GM23248 (cell line): ENCODE measurements around the gene ABCA8. TPM values are rescaled to one million over a fixed set of nuclear protein-coding genes. Genes with fewer than 3 reads are reported as not detected.

Experiments
- DNase-seq: peaks from one replicate; pipeline ENCODE4 v3.0.0-alpha.2; 2015
- H2AFZ ChIP-seq: fragments of 200-600 bp; sonication (generic); 2 replicates; pipeline ENCODE4 v1.6.1; 2016; ENCODE audit warnings: antibody characterized with exemption
- H3F3A ChIP-seq: fragments of 200-600 bp; sonication (generic); 2 replicates; pipeline ENCODE4 v1.6.1; 2016; ENCODE audit warnings: mild to moderate bottlenecking, antibody characterized with exemption, mixed run types; ENCODE audit not compliant: insufficient read depth
- H3K27ac ChIP-seq: fragments of 200-600 bp; sonication (generic); 2 replicates; pipeline ENCODE4 v1.5.1; 2016; ENCODE audit warnings: mild to moderate bottlenecking
- H3K27me3 ChIP-seq: fragments of 200-600 bp; sonication (generic); replicated peaks from 2 replicates; pipeline ENCODE4 v1.6.1; 2016; ENCODE audit warnings: mild to moderate bottlenecking; ENCODE audit not compliant: insufficient read depth
- H3K36me3 ChIP-seq: fragments of 200-600 bp; sonication (generic); 2 replicates; pipeline ENCODE4 v1.6.1; 2016; ENCODE audit warnings: low read depth, mild to moderate bottlenecking
- H3K4me1 ChIP-seq: fragments of 200-600 bp; sonication (generic); 2 replicates; pipeline ENCODE4 v1.6.1; 2016; ENCODE audit warnings: mild to moderate bottlenecking; ENCODE audit not compliant: insufficient read depth
- H3K4me2 ChIP-seq: fragments of 200-600 bp; sonication (generic); one replicate; pipeline ENCODE4 v1.6.1; 2016; ENCODE audit warnings: mild to moderate bottlenecking; ENCODE audit not compliant: unreplicated experiment
- H3K4me3 ChIP-seq: fragments of 200-600 bp; sonication (generic); 2 replicates; pipeline ENCODE4 v1.5.1; 2016; ENCODE audit warnings: mild to moderate bottlenecking
- H3K79me2 ChIP-seq: fragments of 200-600 bp; sonication (generic); 2 replicates; pipeline ENCODE4 v1.6.1; 2016; ENCODE audit warnings: mild to moderate bottlenecking; ENCODE audit not compliant: insufficient read depth
- H3K9ac ChIP-seq: fragments of 200-600 bp; sonication (generic); 2 replicates; pipeline ENCODE4 v1.6.1; 2016; ENCODE audit warnings: mild to moderate bottlenecking
- H3K9me2 ChIP-seq: fragments of 200-600 bp; sonication (generic); 2 replicates; pipeline ENCODE4 v1.6.1; 2016; ENCODE audit warnings: mixed run types, mild to moderate bottlenecking, moderate library complexity; ENCODE audit not compliant: insufficient read depth
- H3K9me3 ChIP-seq: fragments of 200-600 bp; sonication (generic); one replicate; pipeline ENCODE4 v1.6.1; 2017; ENCODE audit warnings: low read depth
- H4K20me1 ChIP-seq: fragments of 200-600 bp; sonication (generic); 2 replicates; pipeline ENCODE4 v1.6.0; 2016; ENCODE audit not compliant: insufficient read depth
- EZH2 ChIP-seq: fragments of 200-600 bp; sonication (generic); IDR thresholded peaks from 2 replicates; pipeline ENCODE4 v1.6.1; 2018; ENCODE audit warnings: antibody characterized with exemption, mild to moderate bottlenecking; ENCODE audit not compliant: insufficient read depth, poor library complexity, severe bottlenecking
- EZH2phosphoT487 ChIP-seq: fragments of 200-600 bp; sonication (generic); IDR thresholded peaks from 2 replicates; pipeline ENCODE4 v1.6.1; 2018; ENCODE audit warnings: antibody characterized with exemption, moderate library complexity, mild to moderate bottlenecking, low read depth; ENCODE audit not compliant: insufficient read depth
- WGBS, 2 experiments: methylation state at CpG; one replicate each; pipeline ENCODE4 v1.1.6; 2015 to 2017; ENCODE audit warnings: low lambda C conversion rate in 2 of 2, low coverage in 1 of 2; ENCODE audit errors: missing lambda C conversion rate in 2 of 2; 5-methylcytosine and 5-hydroxymethylcytosine counted together
- in situ Hi-C: fragments of 300-500 bp; cut with MboI; formaldehyde crosslinking; loops from 2 replicates; pipeline ENCODE4 v1.15.0; 2020
- polyA plus RNA-seq: library from polyadenylated mRNA; unstranded; fragments of >200 nt; fragmentation: Nextera tagmentation; extraction: Ambion mirVana; gene quantifications from 2 replicates; pipeline ENCODE4 v1.2.1, GENCODE V29; 2016
- total RNA-seq: library from RNA; depleted of rRNA; stranded (reverse); fragments of >200 nt; shearing (Covaris generic); gene quantifications from 2 replicates; pipeline ENCODE4 v1.2.3, GENCODE V29; 2014

ABCA8 gene
- total and polyA plus RNA-seq, 2 experiments from 2014 or later: 4.4 to 8.0 TPM

DNA sequence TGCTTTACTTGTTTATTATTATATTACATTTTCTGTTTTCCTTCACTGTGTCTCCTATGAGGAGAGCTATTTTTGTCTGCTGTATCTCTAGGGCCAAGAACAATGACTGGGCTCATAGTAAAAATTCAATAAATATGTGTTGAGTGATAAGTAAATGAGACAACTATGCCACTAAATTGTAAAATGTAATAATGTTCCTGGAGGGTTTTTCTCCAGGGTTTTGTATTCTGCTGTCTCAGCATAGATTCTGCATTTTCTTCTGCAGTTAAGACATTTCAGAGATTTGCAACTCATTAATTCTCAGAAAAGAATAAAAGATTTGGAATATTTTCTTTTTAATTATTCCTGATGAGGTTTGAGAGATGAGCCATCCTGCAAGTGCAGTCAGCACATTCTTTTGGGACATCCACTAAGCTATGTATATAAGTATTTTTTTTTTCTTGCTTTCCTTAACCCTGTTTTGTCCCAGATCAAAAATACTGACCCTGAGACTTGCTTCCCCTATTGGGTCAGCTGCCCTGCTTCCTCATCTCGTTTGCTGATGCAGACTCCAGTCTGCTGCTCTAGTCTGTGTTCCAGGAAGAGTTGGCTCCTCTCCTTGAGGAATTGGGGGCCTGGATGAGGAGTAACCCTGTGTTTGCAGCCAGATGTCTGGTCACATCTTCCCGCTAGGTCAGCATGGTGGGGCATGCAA lies 122.9 kb downstream of the ABCA8 start:
- TF ChIP-seq EZH2phosphoT487: no peak
- TF ChIP-seq EZH2: no peak
- 35 to 44% methylated on average over 2 of the region's 2 CpGs for WGBS, 2 experiments

DNA sequence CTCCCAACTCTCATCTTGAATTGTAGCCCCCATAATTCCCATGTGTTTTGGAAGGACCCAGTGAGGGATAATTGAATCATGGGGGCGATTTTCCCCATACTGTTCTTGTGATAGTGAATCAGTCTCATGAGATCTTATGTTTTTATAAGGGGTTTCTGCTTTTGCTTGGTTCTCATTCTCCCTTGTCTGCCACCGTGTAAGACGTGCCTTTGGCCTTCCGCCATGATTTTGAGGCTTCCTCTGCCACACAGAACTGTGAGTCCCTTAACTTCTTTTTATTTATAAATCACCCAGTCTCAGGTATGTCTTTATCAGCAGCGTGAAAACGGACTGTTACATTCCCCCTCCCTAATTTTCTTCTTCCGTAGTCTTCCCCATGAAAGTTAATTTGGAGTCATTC lies 124.0 kb downstream of the ABCA8 start:
- WGBS, 2 experiments: 67 to 69% methylated on average over 7 of the region's 7 CpGs
- no peak overlapping the region for H2AFZ ChIP-seq

More for the DNA sequence above, 122.9 kb downstream of the ABCA8 start:
- no peak overlapping the region for H3K27ac ChIP-seq
- no peaks in the 10 kb centered on the region for H3K9me3 ChIP-seq
- no peak for DNase-seq
- no peaks in the 10 kb centered on the region for H3K79me2 ChIP-seq
- no peaks in the 10 kb centered on the region for H4K20me1 ChIP-seq
- H3K36me3 ChIP-seq: no peaks in the 10 kb centered on the region
- no peaks in the 10 kb centered on the region for H3K27me3 ChIP-seq
- no peak overlapping the region for H3K4me2 ChIP-seq
- in situ Hi-C loops: loop anchor here (10.0 kb wide), 1 partner anchor 57 kb away; no protein-coding TSS in a partner anchor
- H3F3A ChIP-seq: no peaks in the 10 kb centered on the region
- no peaks in the 10 kb centered on the region for H3K9me2 ChIP-seq
- no peaks in the 10 kb centered on the region for H3K4me1 ChIP-seq
- no peak overlapping the region for H2AFZ ChIP-seq
- H3K4me3 ChIP-seq: no peak overlapping the region
- no peak overlapping the region for H3K9ac ChIP-seq

DNA sequence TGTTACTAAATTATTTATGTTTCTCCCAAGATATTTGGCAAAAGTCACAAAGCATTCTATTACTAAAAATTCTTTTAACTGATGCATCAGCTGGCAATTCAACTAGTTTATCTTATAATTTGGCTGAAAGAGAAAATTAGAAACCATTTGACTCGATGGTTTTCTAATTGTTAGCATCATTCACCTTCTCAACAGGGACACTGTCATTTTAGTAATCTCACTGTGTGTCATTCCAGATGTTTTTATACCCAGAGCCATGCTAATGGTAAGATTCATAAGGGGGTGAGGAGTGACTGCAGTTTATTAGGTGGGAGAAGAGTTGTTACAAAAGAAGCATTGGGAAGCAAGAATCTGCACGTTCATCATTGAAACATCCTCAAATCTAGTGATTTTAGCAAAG lies 124.9 kb downstream of the ABCA8 start:
- no peak for DNase-seq
- H2AFZ ChIP-seq: no peak overlapping the region
- 63 to 70% methylated on average over 2 of the region's 2 CpGs for WGBS, 2 experiments
- H3K4me1 ChIP-seq: no peaks in the 10 kb centered on the region
- in situ Hi-C loops: loop anchor here (10.0 kb wide), 1 partner anchor 56 kb away; no protein-coding TSS in a partner anchor
- no peak overlapping the region for H3K4me3 ChIP-seq
- no peaks in the 10 kb centered on the region for H3K27me3 ChIP-seq
- no peak overlapping the region for H3K9ac ChIP-seq
- no peaks in the 10 kb centered on the region for H4K20me1 ChIP-seq
- H3K4me2 ChIP-seq: no peak overlapping the region
- no peak for TF ChIP-seq EZH2phosphoT487
- TF ChIP-seq EZH2: no peak
- no peaks in the 10 kb centered on the region for H3K9me3 ChIP-seq
- H3K9me2 ChIP-seq: no peaks in the 10 kb centered on the region
- H3K79me2 ChIP-seq: no peaks in the 10 kb centered on the region
- no peaks in the 10 kb centered on the region for H3K36me3 ChIP-seq
- no peak overlapping the region for H3K27ac ChIP-seq
- no peaks in the 10 kb centered on the region for H3F3A ChIP-seq

More for the DNA sequence above, 124.0 kb downstream of the ABCA8 start:
- Histone ChIP-seq H3K9me2 (no peaks in the 10 kb centered on the region), H3F3A (no peaks in the 10 kb centered on the region), H4K20me1 (no peaks in the 10 kb centered on the region), H3K27me3 (no peaks in the 10 kb centered on the region), H3K9ac (no peak overlapping the region), H3K36me3 (no peaks in the 10 kb centered on the region), H3K9me3 (no peaks in the 10 kb centered on the region), H3K4me1 (no peaks in the 10 kb centered on the region), H3K4me2 (no peak overlapping the region), H3K27ac (no peak overlapping the region), H3K79me2 (no peaks in the 10 kb centered on the region), H3K4me3 (no peak overlapping the region)
- DNase-seq: no peak
- TF ChIP-seq EZH2 (no peak), EZH2phosphoT487 (no peak)
- in situ Hi-C loops: loop anchor here (10.0 kb wide), 1 partner anchor 56 kb away; no protein-coding TSS in a partner anchor

DNA sequence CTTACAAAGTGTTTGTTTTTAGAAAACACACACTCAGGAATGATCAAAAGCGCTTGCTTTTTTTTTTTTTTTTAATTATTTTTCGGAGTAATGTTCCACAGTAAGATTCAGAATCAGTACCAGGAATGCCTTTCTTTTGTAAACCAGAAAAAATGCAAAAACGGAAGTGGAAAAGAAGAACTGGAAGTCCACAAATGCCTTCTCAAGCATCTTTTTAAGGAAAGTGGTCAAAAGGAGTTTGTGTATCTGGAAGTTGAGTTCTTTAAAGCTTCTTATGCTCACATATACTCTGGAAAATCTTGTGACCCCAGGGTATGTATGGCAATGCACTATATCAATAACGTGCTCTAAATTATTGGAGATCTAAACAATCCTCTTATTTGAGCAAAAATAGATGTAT lies 126.0 kb downstream of the ABCA8 start:
- DNase-seq: no peak
- Histone ChIP-seq H3F3A (no peaks in the 10 kb centered on the region), H3K4me1 (no peaks in the 10 kb centered on the region), H3K4me2 (no peak overlapping the region), H2AFZ (no peak overlapping the region), H3K9me3 (no peaks in the 10 kb centered on the region), H3K9ac (no peak overlapping the region), H3K36me3 (no peaks in the 10 kb centered on the region), H4K20me1 (no peaks in the 10 kb centered on the region), H3K79me2 (no peaks in the 10 kb centered on the region), H3K27ac (no peak overlapping the region), H3K4me3 (no peak overlapping the region), H3K9me2 (no peaks in the 10 kb centered on the region), H3K27me3 (no peaks in the 10 kb centered on the region)
- TF ChIP-seq EZH2 (no peak), EZH2phosphoT487 (no peak)
- 76 to 80% methylated on average over 4 of the region's 4 CpGs for WGBS, 2 experiments
- in situ Hi-C loops: no loop called here
